Epithelial cell of esophagus (primary cell): Measurements from ENCODE around the gene CFAP97.

Experiments
- DNase-seq: peaks from one replicate; pipeline ENCODE4 v3.0.0; 2010; ENCODE audit warnings: low read depth
- H3K4me3 ChIP-seq: 2 replicates; pipeline ENCODE4 v1.5.1; 2011; ENCODE audit warnings: mild to moderate bottlenecking, low read length, control low read depth
- TF ChIP-seq, protein P1 (sequence below): IDR thresholded peaks from 2 replicates; pipeline ENCODE4 v1.5.1; 2011; ENCODE audit warnings: low read depth, mild to moderate bottlenecking, low read length, control low read depth, inconsistent platforms; ENCODE audit not compliant: insufficient read depth; ENCODE audit errors: missing control alignments

The CFAP97 gene

DNA sequence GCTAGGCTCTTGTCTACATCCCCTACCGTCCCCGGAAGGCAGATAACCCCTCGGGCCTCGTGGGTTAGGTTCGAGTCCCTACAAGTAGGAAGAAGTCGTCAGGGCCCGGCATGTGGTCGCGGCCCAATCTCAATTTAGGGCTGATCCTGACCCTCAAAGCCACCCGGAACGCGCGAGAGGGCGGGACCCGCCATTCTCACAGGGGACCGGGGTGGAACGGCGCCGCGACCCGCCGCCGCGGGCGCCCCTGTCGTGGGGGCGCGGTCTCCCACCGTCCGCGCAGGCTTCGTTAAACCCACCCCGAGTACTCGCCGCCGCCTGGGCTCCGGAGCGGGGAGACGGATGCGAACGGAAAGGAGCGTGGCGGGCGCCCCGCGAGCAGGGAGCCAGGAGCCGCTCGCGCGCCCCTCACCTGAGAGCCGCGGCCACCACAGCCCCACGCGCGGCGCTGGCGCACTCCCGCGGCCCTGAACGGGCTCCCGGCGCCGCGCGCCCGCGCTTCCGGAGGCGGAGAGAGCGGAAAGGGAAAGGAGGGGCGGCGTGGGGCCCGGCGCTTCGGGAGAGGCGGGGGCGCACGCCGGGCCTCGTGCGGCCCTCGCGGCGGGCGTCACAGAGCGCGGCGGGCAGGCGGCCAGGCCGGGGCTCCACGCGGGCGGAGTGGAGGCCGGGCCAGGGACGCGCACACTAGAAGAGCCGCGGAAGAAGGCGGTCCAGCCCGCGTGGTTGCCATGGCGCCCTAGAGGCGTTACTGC lies at the start of gene CFAP97:
TSS of gene CFAP97 (minus strand) at position 515 of the 752 bp plus-strand sequence. CDS start 12,804 bp downstream, outside the sequence.
- TF ChIP-seq, protein P1, sequence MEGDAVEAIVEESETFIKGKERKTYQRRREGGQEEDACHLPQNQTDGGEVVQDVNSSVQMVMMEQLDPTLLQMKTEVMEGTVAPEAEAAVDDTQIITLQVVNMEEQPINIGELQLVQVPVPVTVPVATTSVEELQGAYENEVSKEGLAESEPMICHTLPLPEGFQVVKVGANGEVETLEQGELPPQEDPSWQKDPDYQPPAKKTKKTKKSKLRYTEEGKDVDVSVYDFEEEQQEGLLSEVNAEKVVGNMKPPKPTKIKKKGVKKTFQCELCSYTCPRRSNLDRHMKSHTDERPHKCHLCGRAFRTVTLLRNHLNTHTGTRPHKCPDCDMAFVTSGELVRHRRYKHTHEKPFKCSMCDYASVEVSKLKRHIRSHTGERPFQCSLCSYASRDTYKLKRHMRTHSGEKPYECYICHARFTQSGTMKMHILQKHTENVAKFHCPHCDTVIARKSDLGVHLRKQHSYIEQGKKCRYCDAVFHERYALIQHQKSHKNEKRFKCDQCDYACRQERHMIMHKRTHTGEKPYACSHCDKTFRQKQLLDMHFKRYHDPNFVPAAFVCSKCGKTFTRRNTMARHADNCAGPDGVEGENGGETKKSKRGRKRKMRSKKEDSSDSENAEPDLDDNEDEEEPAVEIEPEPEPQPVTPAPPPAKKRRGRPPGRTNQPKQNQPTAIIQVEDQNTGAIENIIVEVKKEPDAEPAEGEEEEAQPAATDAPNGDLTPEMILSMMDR = no peak
- peak within 1 kb of the TSS; percentile 61 for H3K4me3 ChIP-seq
- peak; percentile 84 for DNase-seq

- H3K4me3 ChIP-seq = no peak overlapping the region
- DNase-seq = no peak
- TF ChIP-seq, protein P1 = no peak
These were observed 45.3 kb upstream of the CFAP97 start for GRCh38 chr4:185249105-185249504.

DNA sequence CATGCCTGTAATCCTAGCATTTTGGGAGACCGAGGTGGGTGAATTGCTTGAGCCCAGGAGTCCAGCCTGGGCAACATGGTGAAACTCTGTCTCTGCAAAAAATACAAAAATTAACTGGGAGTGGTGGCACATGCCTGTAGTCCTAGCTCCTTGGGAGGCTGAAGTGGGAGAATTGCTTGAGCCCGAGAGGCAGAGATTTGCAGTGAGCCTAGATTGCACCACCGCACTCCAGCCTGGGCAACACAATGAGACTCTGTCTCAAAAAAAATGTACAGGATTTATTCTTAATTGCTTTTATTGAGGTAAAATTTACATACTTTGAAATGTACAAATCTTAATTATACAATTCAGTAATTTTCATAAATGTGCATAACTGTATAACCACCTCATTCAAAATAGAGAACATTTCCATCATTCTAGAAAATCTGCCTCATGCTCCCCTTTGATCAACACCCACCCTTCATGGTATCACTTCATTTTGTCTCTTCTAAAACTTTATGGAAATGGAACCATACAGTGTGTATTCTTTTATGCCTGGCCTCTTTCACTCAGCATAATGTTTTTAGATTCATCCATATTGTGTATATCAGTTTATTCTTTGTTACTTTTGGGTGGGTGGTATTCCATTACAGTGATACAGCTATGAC lies 44.7 kb upstream of the CFAP97 start:
- TF ChIP-seq, protein P1 = no peak
- DNase-seq = no peak
- no peak overlapping the region for H3K4me3 ChIP-seq

GRCh38 chr4:185247151-185247550 lies 43.4 kb upstream of the CFAP97 start:
- TF ChIP-seq, protein P1 = no peak
- H3K4me3 ChIP-seq = no peak overlapping the region
- no peak for DNase-seq

DNA sequence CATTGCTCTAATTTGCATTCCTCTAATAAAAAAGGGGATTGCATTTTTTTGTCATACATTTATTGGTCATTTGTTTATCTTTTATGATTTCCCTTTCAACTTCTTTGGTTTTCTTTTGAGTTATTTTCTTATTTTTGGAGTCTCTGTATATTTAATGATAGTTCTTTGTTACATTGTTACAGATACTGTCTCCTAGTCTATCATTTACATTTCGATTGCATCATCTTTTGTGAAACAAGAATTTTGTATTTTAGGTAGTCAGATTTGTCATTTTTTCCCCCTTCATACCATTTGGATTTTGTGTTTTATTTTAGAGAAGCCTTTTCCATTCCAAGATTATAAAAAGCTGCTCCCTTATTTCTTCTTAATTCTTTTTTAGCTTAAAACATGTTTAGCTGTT lies 42.7 kb upstream of the CFAP97 start:
- DNase-seq = no peak
- TF ChIP-seq, protein P1 = no peak
- H3K4me3 ChIP-seq = no peak overlapping the region

GRCh38 chr4:185244763-185245162 lies 41.0 kb upstream of the CFAP97 start:
- H3K4me3 ChIP-seq = no peak overlapping the region
- TF ChIP-seq, protein P1 = no peak
- no peak for DNase-seq
